Heart right ventricle (tissue), 16 donors: ENCODE measurements around the gene EIF4E. TPM values are rescaled to one million over a fixed set of nuclear protein-coding genes. Genes with fewer than 3 reads are reported as not detected.

Source experiments
- ATAC-seq, 8 donors: fragments of 200-7000 bp; cut with Tn5 transposase; one replicate each; pipeline ENCODE4 v1.9.1; 2020; ENCODE audit warnings: mild to moderate bottlenecking in 8 of 8, moderate library complexity in 8 of 8, moderate number of reproducible peaks in 1 of 8
- DNase-seq, 2 donors: peaks; one replicate each; pipeline ENCODE4 v3.0.0-alpha.2; 2020
- H3K27ac ChIP-seq, 10 donors: fragments of 200-600 bp; sonication (generic) in 2 of 10; one replicate each; pipeline versions ENCODE4 v1.5.0 to v1.8.0; 2020 to 2022; ENCODE audit warnings: mild to moderate bottlenecking in 3 of 10
- H3K27me3 ChIP-seq, 7 donors: fragments of 200-600 bp; one replicate each; pipeline ENCODE4 v1.8.0; 2021 to 2022; ENCODE audit warnings: mild to moderate bottlenecking in 2 of 7
- H3K36me3 ChIP-seq, 9 donors: fragments of 200-600 bp; sonication (generic) in 1 of 9; one replicate each; pipeline versions ENCODE4 v1.5.0 to v1.8.0; 2020 to 2022; ENCODE audit warnings: mild to moderate bottlenecking in 2 of 9
- H3K4me1 ChIP-seq, 9 donors: fragments of 200-600 bp; sonication (generic) in 1 of 9; one replicate each; pipeline versions ENCODE4 v1.5.0 to v1.8.0; 2020 to 2022; ENCODE audit warnings: mild to moderate bottlenecking in 4 of 9
- H3K4me3 ChIP-seq, 10 donors: fragments of 200-600 bp; sonication (generic) in 2 of 10; one replicate each; pipeline versions ENCODE4 v1.5.0 to v1.8.0; 2020 to 2022; ENCODE audit warnings: mild to moderate bottlenecking in 7 of 10, moderate library complexity in 2 of 10
- H3K9me3 ChIP-seq, 11 donors: fragments of 200-600 bp in 10 of 11; sonication (generic) in 2 of 11; one replicate each; pipeline versions ENCODE4 v1.5.0 to v1.8.0; 2013 to 2022; ENCODE audit warnings: mild to moderate bottlenecking in 2 of 11, control low read depth in 1 of 11, moderate library complexity in 1 of 11
- CTCF ChIP-seq, 9 donors: fragments of 200-600 bp; sonication (generic) in 2 of 9; IDR thresholded peaks; one replicate each; pipeline versions ENCODE4 v1.5.0 to v1.8.0; 2021 to 2022; ENCODE audit warnings: antibody characterized with exemption in 9 of 9, mild to moderate bottlenecking in 5 of 9, moderate library complexity in 1 of 9
- WGBS, 2 donors: extraction: QIAGEN DNeasy Blood & Tissue Kit; methylation state at CpG; one replicate each; pipeline ENCODE4 v1.1.7; 2013; ENCODE audit warnings: inconsistent platforms in 1 of 2; 5-methylcytosine and 5-hydroxymethylcytosine counted together
- intact Hi-C, 10 donors: fragments of 100-400 bp; cut with DNase I; formaldehyde crosslinking; loops; one replicate each; pipeline versions ENCODE4 v1.11.1 to v1.14.2; 2022
- polyA plus RNA-seq, 2 donors: library from polyadenylated mRNA; stranded (reverse); fragments of 200-250 nt; gene quantifications; one replicate each; pipeline ENCODE4 v1.2.3, GENCODE V29; 2013
- total RNA-seq, 10 donors: library from RNA; stranded (reverse); fragmentation: NEBNext Ultra II Directional in 3 of 10; extraction: Animal tissue kit (Norgen Biotek cat#: 25700) in 3 of 10; gene quantifications; one replicate each; pipeline versions ENCODE4 v1.2.1 to v1.2.4, GENCODE V29; 2021 to 2023
- donor health status: Arrhythmogenic right ventricular cardiomyopathy.
- donor health status: ischemic (EF 13 %, LVEDD 7.1; RV severe dilation, severe dysfunction).
- donor health status: healthy with polysubstance abuse.
- donor health status: DM: no; HTN: yes; CAD: no.
- donor health status: DM: no; HTN: no; CAD: no.
- donor health status: ischemic (EF 25% LVEDD 6.9; RV normal size, moderate dysfunction).
- donor health status: ischemic (EF 25% LVEDD 5.7; RV mildly dilated, moderate dysfunction).
- donor health status: healthy.
- donor health status: DM: yes; HTN: yes; CAD: no.
- donor health status: Ischemic cardiomyopathy.
- donor health status: ischemic (EF 35%, LVEDD 5.7; RV mildly dilated, moderate dysfunction).
- donor health status: nonischemic (EF 11% LVEDD 7.7; RV severe dilation, severe dysfunction).
- donor health status: DM: yes; HTN: yes; CAD: no.
- donor health status: PGD.
- donor health status: ischemic (EF 29% LVEDD 5.4; RV normal size, mild dysfunction).
- donor health status: nonischemic (EF 23%, LVEDD 6.1; RV moderate dilation, normal function).

EIF4E gene
- total and polyA plus RNA-seq, 12 donors, result 5.3 to 70.4 (median 57.1) TPM

GRCh38 chr4:98862371-98862770 lies 66.6 kb downstream of the EIF4E start:
- Histone ChIP-seq H3K27ac (no peak overlapping the region), H3K4me3 (no peak overlapping the region), H3K9me3 (no peaks in the 10 kb centered on the region), H3K36me3 (no peaks in the 10 kb centered on the region), H3K27me3 (no peaks in the 10 kb centered on the region), H3K4me1 (peaks cover 0 to 7% (median 0%) of the 10 kb centered on the region in 9 donors)
- TF ChIP-seq CTCF (IDR thresholded peaks at IDR 0.05), result no peak
- intact Hi-C loops, result no loop called here
- DNase-seq (no peak), ATAC-seq (no peak)
- 66 to 69% methylated on average over 3 of the region's 3 CpGs for WGBS, 2 donors

- H3K27ac ChIP-seq, result no peak overlapping the region
- 53 to 60% methylated on average over 3 of the region's 3 CpGs for WGBS, 2 donors
- no peak for TF ChIP-seq CTCF (IDR thresholded peaks at IDR 0.05)
- H3K36me3 ChIP-seq, result no peaks in the 10 kb centered on the region
- peaks cover 0 to 7% (median 0%) of the 10 kb centered on the region in 9 donors for H3K4me1 ChIP-seq
- ATAC-seq (peak in 2 of 8 donors; percentile 33 to 42), DNase-seq (no peak)
- no peaks in the 10 kb centered on the region for H3K9me3 ChIP-seq
- H3K27me3 ChIP-seq, result no peaks in the 10 kb centered on the region
- intact Hi-C loops, result no loop called here
- H3K4me3 ChIP-seq, result no peak overlapping the region
These were observed 67.6 kb downstream of the EIF4E start for GRCh38 chr4:98861100-98861884.

- H3K4me1 ChIP-seq, result no peaks in the 10 kb centered on the region
- TF ChIP-seq CTCF (IDR thresholded peaks at IDR 0.05), result no peak
- WGBS, 2 donors, result 75 to 82% methylated on average over 3 of the region's 3 CpGs
- H3K27me3 ChIP-seq, result no peaks in the 10 kb centered on the region
- intact Hi-C loops, result no loop called here
- H3K27ac ChIP-seq, result no peak overlapping the region
- H3K9me3 ChIP-seq, result peaks cover 0 to 4% (median 0%) of the 10 kb centered on the region in 11 donors
- DNase-seq (no peak), ATAC-seq (no peak)
- H3K4me3 ChIP-seq, result no peak overlapping the region
- H3K36me3 ChIP-seq, result no peaks in the 10 kb centered on the region
These were observed 77.1 kb downstream of the EIF4E start for GRCh38 chr4:98851806-98852205.

- DNase-seq (no peak), ATAC-seq (no peak)
- H3K27ac ChIP-seq, result no peak overlapping the region
- no peaks in the 10 kb centered on the region for H3K27me3 ChIP-seq
- intact Hi-C loops, result no loop called here
- TF ChIP-seq CTCF (IDR thresholded peaks at IDR 0.05), result no peak
- peaks cover 0 to 13% (median 3%) of the 10 kb centered on the region in 11 donors for H3K9me3 ChIP-seq
- no peak overlapping the region for H3K4me3 ChIP-seq
- no peaks in the 10 kb centered on the region for H3K4me1 ChIP-seq
- no peaks in the 10 kb centered on the region for H3K36me3 ChIP-seq
These were observed 78.0 kb downstream of the EIF4E start for GRCh38 chr4:98850937-98851336.
